H9 (cell line): ENCODE measurements around the gene ACOXL. TPM values are rescaled to one million over a fixed set of nuclear protein-coding genes. Genes with fewer than 3 reads are reported as not detected.

ENCODE experiments used
- DNase-seq: peaks from one replicate; pipeline ENCODE4 v3.0.0-alpha.2; 2017
- H2AFZ ChIP-seq: one replicate; pipeline ENCODE4 v1.6.1; 2013; ENCODE audit warnings: mild to moderate bottlenecking, low read length, control low read depth, moderate library complexity
- H2AK5ac ChIP-seq: 2 replicates; pipeline ENCODE4 v1.6.1; 2013; ENCODE audit warnings: low read length, control low read depth, mixed read lengths; ENCODE audit not compliant: insufficient read length
- H2BK120ac ChIP-seq: one replicate; pipeline ENCODE4 v1.6.1; 2013; ENCODE audit warnings: low read depth, mild to moderate bottlenecking, low read length, control low read depth, inconsistent platforms; ENCODE audit not compliant: poor library complexity, severe bottlenecking
- H2BK12ac ChIP-seq: 2 replicates; pipeline ENCODE4 v1.6.1; 2013; ENCODE audit warnings: low read length, control low read depth, mixed read lengths, low read depth; ENCODE audit not compliant: insufficient read length
- H2BK15ac ChIP-seq: 2 replicates; pipeline ENCODE4 v1.6.1; 2013; ENCODE audit warnings: low read depth, low read length, control low read depth
- H2BK20ac ChIP-seq: one replicate; pipeline ENCODE4 v1.6.1; 2013; ENCODE audit warnings: low read depth, mild to moderate bottlenecking, low read length, control low read depth, inconsistent platforms; ENCODE audit not compliant: poor library complexity, severe bottlenecking
- H2BK5ac ChIP-seq: 2 replicates; pipeline ENCODE4 v1.6.1; 2013; ENCODE audit warnings: low read length, control low read depth, mixed read lengths; ENCODE audit not compliant: insufficient read length
- H3K14ac ChIP-seq: 2 replicates; pipeline ENCODE4 v1.6.1; 2013; ENCODE audit warnings: low read length, control low read depth; ENCODE audit not compliant: insufficient read depth
- H3K18ac ChIP-seq: 2 replicates; pipeline ENCODE4 v1.6.1; 2013; ENCODE audit warnings: low read depth, mild to moderate bottlenecking, mixed read lengths, low read length, control low read depth; ENCODE audit not compliant: insufficient read length
- H3K23ac ChIP-seq: 2 replicates; pipeline ENCODE4 v1.6.1; 2013; ENCODE audit warnings: low read length, control low read depth, mixed read lengths, low read depth; ENCODE audit not compliant: insufficient read length
- H3K23me2 ChIP-seq: 2 replicates; pipeline ENCODE4 v1.6.1; 2013; ENCODE audit warnings: low read depth, mild to moderate bottlenecking, mixed read lengths, low read length, control low read depth; ENCODE audit not compliant: insufficient read length, poor library complexity, severe bottlenecking
- H3K27ac ChIP-seq: 2 replicates; pipeline ENCODE4 v1.5.1; 2013; ENCODE audit warnings: low read length, control low read depth, mixed read lengths, low read depth; ENCODE audit not compliant: insufficient read length
- H3K27me3 ChIP-seq: 2 replicates; pipeline ENCODE4 v1.6.1; 2013; ENCODE audit warnings: low read length, control low read depth, inconsistent platforms; ENCODE audit not compliant: insufficient read depth
- H3K4ac ChIP-seq: 2 replicates; pipeline ENCODE4 v1.6.1; 2013; ENCODE audit warnings: low read depth, mild to moderate bottlenecking, control low read depth, inconsistent platforms, low read length, moderate library complexity
- H3K4me1 ChIP-seq: 2 replicates; pipeline ENCODE4 v1.6.1; 2013; ENCODE audit warnings: low read length, control low read depth, inconsistent platforms; ENCODE audit not compliant: insufficient read depth
- H3K4me2 ChIP-seq: 2 replicates; pipeline ENCODE4 v1.6.1; 2013; ENCODE audit warnings: low read length, control low read depth, mixed read lengths; ENCODE audit not compliant: insufficient read length, insufficient read depth
- H3K56ac ChIP-seq: 2 replicates; pipeline ENCODE4 v1.6.1; 2013; ENCODE audit warnings: low read depth, mild to moderate bottlenecking, mixed read lengths, low read length, control low read depth; ENCODE audit not compliant: insufficient read length
- H3K79me1 ChIP-seq: 2 replicates; pipeline ENCODE4 v1.6.1; 2013; ENCODE audit warnings: low read depth, mild to moderate bottlenecking, moderate library complexity, low read length, control low read depth, inconsistent platforms; ENCODE audit not compliant: insufficient read depth, poor library complexity, severe bottlenecking
- H3K79me2 ChIP-seq: 2 replicates; pipeline ENCODE4 v1.6.1; 2013; ENCODE audit warnings: low read length, control low read depth, inconsistent platforms; ENCODE audit not compliant: insufficient read depth
- H3K9ac ChIP-seq: 2 replicates; pipeline ENCODE4 v1.6.1; 2013; ENCODE audit warnings: low read length, control low read depth, mixed read lengths; ENCODE audit not compliant: insufficient read length; ENCODE audit errors: extremely low read depth
- H3K9me3 ChIP-seq: one replicate; pipeline ENCODE4 v1.6.1; 2013; ENCODE audit warnings: low read depth, low read length, inconsistent platforms; ENCODE audit not compliant: control insufficient read depth
- H3T11ph ChIP-seq: one replicate; pipeline ENCODE4 v1.6.1; 2013; ENCODE audit warnings: mild to moderate bottlenecking, low read length, control low read depth, inconsistent platforms
- H4K20me1 ChIP-seq: one replicate; pipeline ENCODE4 v1.6.1; 2013; ENCODE audit not compliant: control insufficient read depth, insufficient read length, insufficient read depth
- H4K5ac ChIP-seq: 2 replicates; pipeline ENCODE4 v1.6.1; 2013; ENCODE audit warnings: low read depth, mild to moderate bottlenecking, mixed read lengths, low read length, control low read depth; ENCODE audit not compliant: insufficient read length
- H4K8ac ChIP-seq: replicated peaks from 2 replicates; pipeline ENCODE4 v1.6.1; 2013; ENCODE audit warnings: low read length, control low read depth, mixed read lengths, low read depth; ENCODE audit not compliant: insufficient read length
- H4K91ac ChIP-seq: 2 replicates; pipeline ENCODE4 v1.6.1; 2013; ENCODE audit warnings: low read depth, mild to moderate bottlenecking, moderate library complexity, mixed read lengths, low read length, control low read depth; ENCODE audit not compliant: insufficient read length
- H3K27ac Mint-ChIP-seq, 3 experiments: 2 replicates in 2 of 3; 3 replicates in 1 of 3; pipeline ENCODE4 v1.8.0; 2020 to 2021; ENCODE audit warnings: mixed read lengths in 3 of 3, mild to moderate bottlenecking in 1 of 3, moderate library complexity in 1 of 3
- H3K27me3 Mint-ChIP-seq: 2 replicates; pipeline ENCODE4 v1.8.0; 2021; ENCODE audit warnings: low read depth, mild to moderate bottlenecking, moderate library complexity, mixed read lengths
- H3K36me3 Mint-ChIP-seq, 3 experiments: 2 replicates in 2 of 3; 3 replicates in 1 of 3; pipeline ENCODE4 v1.8.0; 2020 to 2021; ENCODE audit warnings: low read depth in 3 of 3, mixed read lengths in 3 of 3; ENCODE audit not compliant: insufficient read depth in 1 of 3
- H3K4me1 Mint-ChIP-seq, 2 experiments: 2 replicates each; pipeline ENCODE4 v1.8.0; 2020; ENCODE audit warnings: mixed read lengths in 2 of 2
- H3K4me3 Mint-ChIP-seq, 2 experiments: 2 replicates in 1 of 2; 3 replicates in 1 of 2; pipeline ENCODE4 v1.8.0; 2020 to 2021; ENCODE audit warnings: mild to moderate bottlenecking in 2 of 2, mixed read lengths in 2 of 2, moderate library complexity in 1 of 2
- H3K9me3 Mint-ChIP-seq, 2 experiments: 2 replicates in 1 of 2; 3 replicates in 1 of 2; pipeline ENCODE4 v1.8.0; 2020; ENCODE audit warnings: mild to moderate bottlenecking in 2 of 2, mixed read lengths in 2 of 2, moderate library complexity in 1 of 2
- CTCF ChIP-seq: fragments of 200-600 bp; sonication (generic); conservative IDR thresholded peaks from 3 replicates; pipeline ENCODE4 v1.8.0; 2021; ENCODE audit warnings: antibody characterized with exemption, mild to moderate bottlenecking
- WGBS: extraction: QIAGEN DNeasy Blood & Tissue Kit; methylation state at CpG from one replicate; pipeline ENCODE4 v1.1.7; 2013; ENCODE audit warnings: missing lambda C conversion rate, low lambda C conversion rate, mixed read lengths; ENCODE audit not compliant: insufficient read length; ENCODE audit errors: extremely low coverage; 5-methylcytosine and 5-hydroxymethylcytosine counted together
- total RNA-seq: library from RNA; stranded (reverse); gene quantifications from 2 replicates; pipeline ENCODE4 v1.2.1, GENCODE V29; 2021

The ACOXL gene
- total RNA-seq, 1 experiment from 2014 or later, result 37.6 TPM

DNA sequence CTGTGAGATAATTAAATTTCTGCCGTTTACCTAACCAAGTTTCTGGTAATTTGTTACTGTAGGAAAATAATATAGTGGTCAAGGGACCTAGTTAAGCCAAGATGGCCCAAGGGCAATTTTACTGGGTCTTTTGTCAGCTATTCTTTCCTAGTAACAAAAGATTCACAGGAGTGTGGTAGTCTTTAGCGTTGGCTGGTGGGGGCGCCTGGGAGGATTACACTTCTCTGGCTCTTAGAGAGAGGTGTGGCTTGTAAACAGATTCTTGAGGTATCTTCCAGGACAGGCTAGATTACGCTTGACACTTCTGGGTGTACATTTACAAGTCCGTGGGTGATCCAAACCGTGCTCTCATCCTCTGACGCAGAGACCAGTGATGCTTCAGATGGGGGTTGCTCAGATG lies 3.3 kb upstream of the ACOXL start:
- H3K79me1 ChIP-seq, result no peaks in the 10 kb centered on the region
- peaks cover 8% of the 10 kb centered on the region for H3K27me3 Mint-ChIP-seq
- H2AK5ac ChIP-seq, result no peak overlapping the region
- no peak overlapping the region for H3K4ac ChIP-seq
- no peak overlapping the region for H3K4me3 Mint-ChIP-seq
- WGBS, result no CpG with 5 or more reads among the region's 7 CpGs
- H3K4me2 ChIP-seq, result no peak overlapping the region
- H3K4me1 Mint-ChIP-seq, result peaks cover 56% of the 10 kb centered on the region in 2 experiments
- H3K4me1 ChIP-seq, result peaks cover 11% of the 10 kb centered on the region; the same call in 1 of the 2 replicates
- H3K36me3 Mint-ChIP-seq, result peaks cover 5 to 17% (median 7%) of the 10 kb centered on the region in 3 experiments; a peak in 5 of 7 replicates
- no peak overlapping the region for H3K56ac ChIP-seq
- H3K79me2 ChIP-seq, result no peaks in the 10 kb centered on the region
- no peak overlapping the region for H4K91ac ChIP-seq
- no peak overlapping the region for H2BK15ac ChIP-seq
- H3K9ac ChIP-seq, result no peak overlapping the region
- no peak overlapping the region for H3T11ph ChIP-seq
- no peak overlapping the region for H3K23ac ChIP-seq
- no peak overlapping the region for H3K27ac ChIP-seq
- no peak overlapping the region for H2AFZ ChIP-seq
- H3K23me2 ChIP-seq, result peaks cover 8% of the 10 kb centered on the region
- no peak overlapping the region for H2BK120ac ChIP-seq
- no peak overlapping the region for H2BK20ac ChIP-seq
- no peak overlapping the region for H2BK5ac ChIP-seq
- peaks cover 2 to 4% of the 10 kb centered on the region in 2 experiments; a peak in 4 of 5 replicates for H3K9me3 Mint-ChIP-seq
- DNase-seq, result no peak
- no peak overlapping the region for H2BK12ac ChIP-seq
- no peak overlapping the region for H3K18ac ChIP-seq
- no peak overlapping the region for H4K5ac ChIP-seq
- H4K8ac ChIP-seq, result no peak overlapping the region
- no peak overlapping the region for H3K14ac ChIP-seq
- TF ChIP-seq CTCF, result peak; percentile 30; the same call in 2 of the 3 replicates
- H3K27ac Mint-ChIP-seq, result no peak overlapping the region
- no peaks in the 10 kb centered on the region for H3K9me3 ChIP-seq
- peaks cover 3% of the 10 kb centered on the region; the same call in 1 of the 2 replicates for H3K27me3 ChIP-seq
- no peaks in the 10 kb centered on the region for H4K20me1 ChIP-seq
